T-helper 2 cell treated with Interferon-gamma antibody and Interleukin-4, amounts not matched to agents 5 μg/mL and 100 μg/mL, for 36 hours (primary cell): ENCODE results near the gene RASSF7.
A peak's percentile ranks its signal among the peaks of the same experiment; 100 is the strongest.

Experiments used
- DNase-seq: peaks from one replicate; pipeline ENCODE4 v3.0.0; 2021; ENCODE audit warnings: low spot score
- H3K27ac Mint-ChIP-seq: one replicate; pipeline ENCODE4 v1.8.0; 2021; ENCODE audit warnings: mild to moderate bottlenecking, mixed read lengths
- H3K27me3 Mint-ChIP-seq: one replicate; pipeline ENCODE4 v1.8.0; 2021; ENCODE audit warnings: low read depth, mixed read lengths
- H3K36me3 Mint-ChIP-seq: one replicate; pipeline ENCODE4 v1.8.0; 2021; ENCODE audit warnings: low read depth, mixed read lengths
- H3K4me1 Mint-ChIP-seq: one replicate; pipeline ENCODE4 v1.8.0; 2021; ENCODE audit warnings: low read depth, mixed read lengths
- H3K4me3 Mint-ChIP-seq: one replicate; pipeline ENCODE4 v1.8.0; 2022; ENCODE audit warnings: mild to moderate bottlenecking, moderate library complexity, mixed read lengths
- H3K9me3 Mint-ChIP-seq: one replicate; pipeline ENCODE4 v1.8.0; 2021; ENCODE audit warnings: mixed read lengths

Gene RASSF7

GRCh38 chr11:587978-588380, 27.2 kb downstream of the RASSF7 start:
- Mint-ChIP-seq H3K9me3 (no peaks in the 10 kb centered on the region), H3K27me3 (no peaks in the 10 kb centered on the region), H3K27ac (peak overlapping the region; percentile 99), H3K36me3 (peaks cover 59% of the 10 kb centered on the region), H3K4me1 (peaks cover 20% of the 10 kb centered on the region), H3K4me3 (peak overlapping the region; percentile 80)
- DNase-seq = peak; percentile 72

- DNase-seq = no peak
- Mint-ChIP-seq H3K9me3 (no peaks in the 10 kb centered on the region), H3K4me1 (peaks cover 20% of the 10 kb centered on the region), H3K27ac (no peak overlapping the region), H3K4me3 (no peak overlapping the region), H3K27me3 (no peaks in the 10 kb centered on the region), H3K36me3 (peaks cover 66% of the 10 kb centered on the region)
Measured at GRCh38 chr11:589798-590197, 29.0 kb downstream of the RASSF7 start.

GRCh38 chr11:590997-591396, 30.2 kb downstream of the RASSF7 start:
- H3K36me3 Mint-ChIP-seq = peaks cover 69% of the 10 kb centered on the region
- DNase-seq = no peak
- no peak overlapping the region for H3K27ac Mint-ChIP-seq
- H3K4me1 Mint-ChIP-seq = peaks cover 20% of the 10 kb centered on the region
- H3K27me3 Mint-ChIP-seq = no peaks in the 10 kb centered on the region
- H3K4me3 Mint-ChIP-seq = no peak overlapping the region
- no peaks in the 10 kb centered on the region for H3K9me3 Mint-ChIP-seq

GRCh38 chr11:592501-592900, 31.7 kb downstream of the RASSF7 start:
- no peak overlapping the region for H3K4me3 Mint-ChIP-seq
- no peaks in the 10 kb centered on the region for H3K27me3 Mint-ChIP-seq
- H3K36me3 Mint-ChIP-seq = peaks cover 72% of the 10 kb centered on the region
- DNase-seq = no peak
- H3K4me1 Mint-ChIP-seq = peaks cover 8% of the 10 kb centered on the region
- H3K9me3 Mint-ChIP-seq = no peaks in the 10 kb centered on the region
- H3K27ac Mint-ChIP-seq = no peak overlapping the region

DNA sequence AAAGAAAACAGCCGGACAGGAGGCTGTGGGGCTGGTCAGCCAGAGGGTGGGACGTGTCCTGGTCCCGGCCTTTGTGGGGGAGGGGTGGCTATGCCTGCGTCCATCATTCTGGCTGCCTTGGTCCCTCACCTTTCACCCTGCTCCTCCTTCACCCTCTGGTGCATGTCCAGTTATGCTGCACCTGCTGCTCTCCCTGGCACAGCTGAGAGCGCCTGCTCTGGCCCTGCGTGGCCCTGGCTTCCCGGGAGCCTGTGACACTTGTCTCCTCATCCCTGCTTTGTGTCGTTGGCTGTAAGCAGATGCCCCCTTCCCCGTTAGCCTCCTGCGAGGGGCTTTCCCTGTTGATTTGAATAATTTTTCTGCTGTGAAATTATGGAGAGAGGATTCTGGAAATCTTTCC, 32.1 kb downstream of the RASSF7 start:
- Mint-ChIP-seq H3K4me3 (no peak overlapping the region), H3K9me3 (no peaks in the 10 kb centered on the region), H3K4me1 (peaks cover 4% of the 10 kb centered on the region), H3K27me3 (no peaks in the 10 kb centered on the region), H3K36me3 (peaks cover 68% of the 10 kb centered on the region), H3K27ac (no peak overlapping the region)
- no peak for DNase-seq

DNA sequence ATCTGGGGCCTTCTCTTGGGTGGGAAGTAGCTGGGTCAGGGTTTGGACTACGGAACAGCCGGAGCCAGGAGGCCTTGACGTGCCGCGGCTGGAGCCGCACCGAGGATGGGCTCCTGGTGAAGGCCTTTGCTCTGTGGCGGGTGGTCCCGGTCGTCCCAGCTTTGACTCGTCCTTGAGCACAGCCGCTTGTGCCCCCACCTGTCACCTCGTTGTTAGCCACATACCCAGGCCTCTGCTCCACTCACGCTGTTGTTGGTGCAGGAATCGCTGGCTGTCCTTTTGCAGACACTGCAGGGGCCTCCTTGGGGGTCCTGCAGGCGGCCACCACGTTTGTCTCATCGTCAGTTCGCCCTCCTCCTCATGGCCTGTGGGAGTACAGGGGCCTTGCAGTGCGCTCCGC, 32.6 kb downstream of the RASSF7 start:
- Mint-ChIP-seq H3K4me3 (no peak overlapping the region), H3K36me3 (peaks cover 64% of the 10 kb centered on the region), H3K9me3 (no peaks in the 10 kb centered on the region), H3K27me3 (no peaks in the 10 kb centered on the region), H3K27ac (no peak overlapping the region), H3K4me1 (no peaks in the 10 kb centered on the region)
- DNase-seq = no peak

DNA sequence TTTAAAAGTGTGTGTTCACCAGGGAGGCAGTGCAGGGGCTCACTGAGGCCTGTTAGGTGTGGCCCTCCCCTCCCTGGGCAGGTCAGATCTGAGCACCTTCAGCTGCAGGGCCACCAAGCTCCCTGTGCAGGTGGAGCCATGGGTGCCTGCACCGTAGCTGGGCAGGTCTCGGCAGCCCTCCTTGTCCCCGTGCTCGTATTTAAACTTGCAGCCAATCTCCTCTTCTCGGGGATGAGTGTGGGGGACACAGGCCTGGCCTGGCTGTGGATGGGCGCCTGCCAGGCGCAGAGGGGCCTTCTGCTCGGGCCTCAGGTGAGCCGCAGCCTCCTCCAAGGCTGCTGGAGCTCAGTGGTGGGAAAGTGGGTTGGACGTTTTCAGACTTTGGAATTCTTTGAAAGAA, 34.6 kb downstream of the RASSF7 start:
- Mint-ChIP-seq H3K4me3 (no peak overlapping the region), H3K4me1 (no peaks in the 10 kb centered on the region), H3K27ac (no peak overlapping the region), H3K36me3 (peaks cover 52% of the 10 kb centered on the region), H3K27me3 (no peaks in the 10 kb centered on the region), H3K9me3 (no peaks in the 10 kb centered on the region)
- no peak for DNase-seq

DNA sequence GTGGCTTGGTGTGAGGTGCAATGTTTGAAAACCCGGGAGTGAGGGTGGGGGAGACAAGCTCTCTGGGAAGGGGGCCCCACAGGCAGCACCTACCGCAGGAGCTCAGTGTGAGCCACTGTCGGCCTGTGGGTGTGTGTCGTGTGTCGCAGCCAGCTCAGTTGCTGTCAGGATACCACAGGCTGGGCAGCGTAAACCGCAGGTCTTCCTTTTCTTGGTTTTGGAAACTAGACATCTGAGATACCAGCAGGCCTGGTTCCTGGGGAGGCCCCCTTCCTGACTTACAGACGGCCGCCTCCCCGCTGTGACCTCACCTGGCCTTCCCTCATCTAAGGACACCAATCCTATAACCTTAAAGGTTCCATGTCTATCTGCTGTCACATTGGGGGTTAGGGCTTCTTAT, 35.6 kb downstream of the RASSF7 start:
- no peaks in the 10 kb centered on the region for H3K9me3 Mint-ChIP-seq
- no peak for DNase-seq
- peaks cover 48% of the 10 kb centered on the region for H3K36me3 Mint-ChIP-seq
- no peak overlapping the region for H3K4me3 Mint-ChIP-seq
- H3K27me3 Mint-ChIP-seq = no peaks in the 10 kb centered on the region
- no peaks in the 10 kb centered on the region for H3K4me1 Mint-ChIP-seq
- H3K27ac Mint-ChIP-seq = no peak overlapping the region

DNA sequence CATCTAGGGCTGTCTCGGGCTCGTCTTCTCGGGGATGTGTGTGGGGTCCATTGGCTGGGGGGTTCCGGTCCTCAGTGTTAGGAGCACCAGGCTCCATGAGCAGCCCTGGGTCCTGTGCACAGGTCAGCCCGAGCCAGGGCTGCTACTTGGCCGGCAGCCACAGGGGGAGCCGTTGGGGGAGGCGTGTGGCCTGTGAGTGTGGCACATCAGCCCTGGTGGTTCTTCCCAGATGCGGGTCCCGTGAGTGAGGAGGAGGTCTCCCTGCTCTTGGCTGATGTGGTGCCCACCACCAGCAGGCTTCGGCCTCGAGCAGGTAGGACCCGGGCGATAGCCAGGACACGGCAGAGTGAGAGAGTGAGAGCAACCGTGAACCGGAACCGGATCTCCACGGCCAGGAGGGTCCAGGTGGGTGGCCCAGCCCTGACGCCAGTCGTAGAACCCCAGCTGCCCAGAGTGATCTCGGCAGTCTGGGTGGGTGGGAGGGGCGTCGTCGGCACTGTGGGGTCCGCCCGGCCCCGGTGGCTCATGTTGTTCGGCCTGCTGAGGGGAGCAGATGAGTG, 36.5 kb downstream of the RASSF7 start:
- DNase-seq = no peak
- no peak overlapping the region for H3K27ac Mint-ChIP-seq
- H3K9me3 Mint-ChIP-seq = no peaks in the 10 kb centered on the region
- H3K36me3 Mint-ChIP-seq = peaks cover 53% of the 10 kb centered on the region
- H3K4me3 Mint-ChIP-seq = no peak overlapping the region
- no peaks in the 10 kb centered on the region for H3K27me3 Mint-ChIP-seq
- H3K4me1 Mint-ChIP-seq = no peaks in the 10 kb centered on the region

GRCh38 chr11:598005-598680, 37.4 kb downstream of the RASSF7 start:
- Mint-ChIP-seq H3K9me3 (no peaks in the 10 kb centered on the region), H3K27ac (no peak overlapping the region), H3K4me3 (no peak overlapping the region), H3K27me3 (no peaks in the 10 kb centered on the region), H3K36me3 (peaks cover 49% of the 10 kb centered on the region), H3K4me1 (no peaks in the 10 kb centered on the region)
- no peak for DNase-seq

GRCh38 chr11:601573-602245, 40.9 kb downstream of the RASSF7 start:
- DNase-seq = no peak
- H3K36me3 Mint-ChIP-seq = peaks cover 46% of the 10 kb centered on the region
- no peak overlapping the region for H3K27ac Mint-ChIP-seq
- H3K4me1 Mint-ChIP-seq = no peaks in the 10 kb centered on the region
- no peaks in the 10 kb centered on the region for H3K9me3 Mint-ChIP-seq
- no peak overlapping the region for H3K4me3 Mint-ChIP-seq
- H3K27me3 Mint-ChIP-seq = no peaks in the 10 kb centered on the region

- H3K27me3 Mint-ChIP-seq = no peaks in the 10 kb centered on the region
Measured at GRCh38 chr11:603154-603553, 42.4 kb downstream of the RASSF7 start.

GRCh38 chr11:605286-606129, 44.7 kb downstream of the RASSF7 start:
- Mint-ChIP-seq H3K36me3 (peaks cover 50% of the 10 kb centered on the region), H3K4me3 (no peak overlapping the region), H3K4me1 (no peaks in the 10 kb centered on the region), H3K27me3 (no peaks in the 10 kb centered on the region), H3K27ac (no peak overlapping the region), H3K9me3 (no peaks in the 10 kb centered on the region)
- no peak for DNase-seq

More at GRCh38 chr11:603154-603553, 42.4 kb downstream of the RASSF7 start:
- H3K4me3 Mint-ChIP-seq = no peak overlapping the region
- H3K27ac Mint-ChIP-seq = no peak overlapping the region
- H3K36me3 Mint-ChIP-seq = peaks cover 51% of the 10 kb centered on the region
- no peak for DNase-seq
- H3K4me1 Mint-ChIP-seq = no peaks in the 10 kb centered on the region
- H3K9me3 Mint-ChIP-seq = no peaks in the 10 kb centered on the region

DNA sequence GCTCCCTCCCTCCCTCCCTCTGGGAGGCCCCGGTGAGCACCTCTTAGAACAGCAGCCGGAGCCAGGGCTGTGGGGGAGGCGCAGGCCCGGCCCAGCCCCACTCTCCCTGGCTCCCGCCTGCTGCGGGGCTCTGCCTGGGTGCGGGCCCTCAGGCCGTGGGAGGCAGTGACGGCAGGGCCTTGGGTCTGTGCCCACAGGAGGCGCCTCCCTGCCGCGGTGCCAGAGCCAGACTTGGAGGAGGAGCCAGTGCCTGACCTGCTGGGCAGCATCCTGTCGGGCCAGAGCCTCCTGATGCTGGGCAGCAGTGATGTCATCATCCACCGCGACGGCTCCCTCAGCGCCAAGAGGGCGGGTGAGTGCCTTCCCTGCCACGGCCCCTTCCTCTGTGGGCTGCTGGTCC, 45.5 kb downstream of the RASSF7 start:
- Mint-ChIP-seq H3K4me1 (no peaks in the 10 kb centered on the region), H3K4me3 (no peak overlapping the region), H3K27ac (no peak overlapping the region), H3K36me3 (peaks cover 52% of the 10 kb centered on the region), H3K27me3 (no peaks in the 10 kb centered on the region), H3K9me3 (no peaks in the 10 kb centered on the region)
- DNase-seq = no peak
